ENCODE data around the gene TNFAIP2.
A peak's percentile ranks its signal among the peaks of the same experiment; 100 is the strongest.

TNFAIP2 gene

DNA sequence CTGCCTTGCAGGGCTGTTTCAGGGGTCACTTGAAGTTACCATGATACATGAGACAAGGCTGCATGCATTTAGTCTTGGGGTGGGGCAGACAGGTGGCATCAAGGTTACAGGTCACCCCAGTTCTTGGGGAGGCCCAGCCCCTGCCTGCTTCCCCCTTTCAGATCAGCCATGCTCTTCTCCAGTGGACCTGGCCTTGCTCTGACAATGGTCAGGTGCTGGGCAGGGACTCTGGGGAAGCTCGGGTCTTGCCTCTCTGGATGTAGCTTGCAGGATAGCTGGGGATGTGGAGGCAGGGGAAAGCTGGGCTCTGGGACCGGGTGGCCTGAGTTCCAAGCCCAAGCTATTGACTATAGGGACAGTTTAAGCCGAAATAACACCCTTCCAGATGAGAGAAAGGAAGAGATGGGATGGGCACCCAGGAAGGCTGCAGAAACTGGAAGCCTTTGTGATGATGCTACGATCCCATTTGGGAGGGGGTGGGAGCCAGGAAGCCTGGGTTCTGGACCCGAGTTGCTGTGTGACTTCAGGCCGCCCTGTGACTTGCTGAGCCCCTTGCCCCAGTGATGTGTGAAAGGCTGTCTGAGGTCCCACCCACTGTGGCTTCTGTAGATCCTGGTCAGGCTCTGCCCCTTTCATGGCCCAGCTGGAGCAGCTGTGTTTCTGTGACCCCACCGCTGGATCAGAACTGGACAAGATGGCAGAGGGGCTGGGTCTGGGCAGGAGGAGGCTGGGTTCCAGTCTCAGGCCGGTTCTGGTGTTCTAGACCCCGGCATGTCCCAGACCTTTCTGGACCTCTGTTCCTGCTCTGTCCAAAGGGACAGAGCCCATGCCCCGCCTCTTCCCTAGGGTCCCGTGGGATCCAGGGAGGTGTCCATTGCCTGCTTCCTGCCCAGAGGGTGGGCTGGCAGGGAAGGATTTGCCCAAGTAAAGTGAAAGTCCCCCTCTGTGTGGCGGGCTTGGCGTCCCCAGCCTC lies 2.1 kb downstream of the TNFAIP2 start:
- TF ChIP-seq, protein P1, sequence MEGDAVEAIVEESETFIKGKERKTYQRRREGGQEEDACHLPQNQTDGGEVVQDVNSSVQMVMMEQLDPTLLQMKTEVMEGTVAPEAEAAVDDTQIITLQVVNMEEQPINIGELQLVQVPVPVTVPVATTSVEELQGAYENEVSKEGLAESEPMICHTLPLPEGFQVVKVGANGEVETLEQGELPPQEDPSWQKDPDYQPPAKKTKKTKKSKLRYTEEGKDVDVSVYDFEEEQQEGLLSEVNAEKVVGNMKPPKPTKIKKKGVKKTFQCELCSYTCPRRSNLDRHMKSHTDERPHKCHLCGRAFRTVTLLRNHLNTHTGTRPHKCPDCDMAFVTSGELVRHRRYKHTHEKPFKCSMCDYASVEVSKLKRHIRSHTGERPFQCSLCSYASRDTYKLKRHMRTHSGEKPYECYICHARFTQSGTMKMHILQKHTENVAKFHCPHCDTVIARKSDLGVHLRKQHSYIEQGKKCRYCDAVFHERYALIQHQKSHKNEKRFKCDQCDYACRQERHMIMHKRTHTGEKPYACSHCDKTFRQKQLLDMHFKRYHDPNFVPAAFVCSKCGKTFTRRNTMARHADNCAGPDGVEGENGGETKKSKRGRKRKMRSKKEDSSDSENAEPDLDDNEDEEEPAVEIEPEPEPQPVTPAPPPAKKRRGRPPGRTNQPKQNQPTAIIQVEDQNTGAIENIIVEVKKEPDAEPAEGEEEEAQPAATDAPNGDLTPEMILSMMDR (IDR thresholded peaks at IDR 0.05), result no peak
- DNase-seq, result no peak
- Mint-ChIP-seq H3K27ac (no peak overlapping the region), H3K4me1 (peaks cover 44% of the 10 kb centered on the region), H3K36me3 (ENCODE audit: low read depth) (no peaks in the 10 kb centered on the region), H3K9me3 (no peaks in the 10 kb centered on the region), H3K4me3 (no peak overlapping the region), H3K27me3 (ENCODE audit: low read depth, poor library complexity) (peaks cover 46% of the 10 kb centered on the region)

DNA sequence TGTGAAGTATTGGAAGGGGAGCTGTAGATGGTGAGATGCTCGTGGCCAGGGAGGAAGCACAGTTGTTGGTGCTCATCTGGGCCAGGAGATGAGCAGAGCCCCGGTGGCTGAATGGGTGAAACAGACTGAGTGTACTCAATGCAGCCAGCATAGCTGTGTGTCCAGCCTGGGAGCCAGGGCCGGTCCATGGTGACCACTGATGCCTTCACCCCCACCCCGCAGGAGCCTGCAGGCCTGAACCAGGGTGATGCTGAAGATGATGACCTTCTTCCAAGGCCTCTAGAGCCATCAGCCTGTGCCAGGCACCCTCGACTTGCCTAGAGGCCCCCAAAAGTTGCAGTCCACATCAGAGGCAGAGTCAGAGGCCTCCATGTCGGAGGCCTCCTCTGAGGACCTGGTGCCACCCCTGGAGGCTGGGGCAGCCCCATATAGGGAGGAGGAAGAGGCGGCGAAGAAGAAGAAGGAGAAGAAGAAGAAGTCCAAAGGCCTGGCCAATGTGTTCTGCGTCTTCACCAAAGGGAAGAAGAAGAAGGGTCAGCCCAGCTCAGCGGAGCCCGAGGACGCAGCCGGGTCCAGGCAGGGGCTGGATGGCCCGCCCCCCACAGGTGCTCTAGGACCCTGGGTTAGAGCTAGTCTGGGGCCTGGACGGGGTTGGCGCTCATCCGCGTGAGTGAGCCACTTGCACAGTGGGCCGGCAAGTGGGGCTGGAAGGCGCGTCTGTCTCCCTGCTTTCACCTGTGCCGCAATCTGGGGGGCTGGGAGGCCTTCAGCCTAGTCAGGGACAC lies 3.0 kb downstream of the TNFAIP2 start:
- TF ChIP-seq, protein P1 (IDR thresholded peaks at IDR 0.05), result no peak
- H3K4me3 Mint-ChIP-seq, result peak overlapping the region; percentile 76
- peaks cover 44% of the 10 kb centered on the region for H3K4me1 Mint-ChIP-seq
- H3K27ac Mint-ChIP-seq, result peak overlapping the region; percentile 37
- no peaks in the 10 kb centered on the region for H3K9me3 Mint-ChIP-seq
- H3K36me3 Mint-ChIP-seq (ENCODE audit: low read depth), result no peaks in the 10 kb centered on the region
- no peak for DNase-seq
- H3K27me3 Mint-ChIP-seq (ENCODE audit: low read depth, poor library complexity), result peaks cover 54% of the 10 kb centered on the region

DNA sequence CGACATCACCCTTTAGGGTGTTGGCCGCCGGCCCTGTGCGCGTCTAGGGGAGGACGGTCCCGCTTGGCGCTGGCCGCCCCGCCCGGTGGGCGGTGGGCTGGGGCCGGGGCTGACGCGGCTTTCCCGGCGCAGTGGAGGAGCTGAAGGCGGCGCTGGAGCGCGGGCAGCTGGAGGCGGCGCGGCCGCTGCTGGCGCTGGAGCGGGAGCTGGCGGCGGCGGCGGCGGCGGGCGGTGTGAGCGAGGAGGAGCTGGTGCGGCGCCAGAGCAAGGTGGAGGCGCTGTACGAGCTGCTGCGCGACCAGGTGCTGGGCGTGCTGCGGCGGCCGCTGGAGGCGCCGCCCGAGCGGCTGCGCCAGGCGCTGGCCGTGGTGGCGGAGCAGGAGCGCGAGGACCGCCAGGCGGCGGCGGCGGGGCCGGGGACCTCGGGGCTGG lies 3.6 kb downstream of the TNFAIP2 start:
- peak; percentile 85 for DNase-seq
- Mint-ChIP-seq H3K36me3 (ENCODE audit: low read depth) (no peaks in the 10 kb centered on the region), H3K27me3 (ENCODE audit: low read depth, poor library complexity) (peaks cover 54% of the 10 kb centered on the region), H3K9me3 (no peaks in the 10 kb centered on the region), H3K27ac (no peak overlapping the region), H3K4me1 (peaks cover 42% of the 10 kb centered on the region), H3K4me3 (no peak overlapping the region)
- TF ChIP-seq, protein P1 (IDR thresholded peaks at IDR 0.05), result no peak

DNA sequence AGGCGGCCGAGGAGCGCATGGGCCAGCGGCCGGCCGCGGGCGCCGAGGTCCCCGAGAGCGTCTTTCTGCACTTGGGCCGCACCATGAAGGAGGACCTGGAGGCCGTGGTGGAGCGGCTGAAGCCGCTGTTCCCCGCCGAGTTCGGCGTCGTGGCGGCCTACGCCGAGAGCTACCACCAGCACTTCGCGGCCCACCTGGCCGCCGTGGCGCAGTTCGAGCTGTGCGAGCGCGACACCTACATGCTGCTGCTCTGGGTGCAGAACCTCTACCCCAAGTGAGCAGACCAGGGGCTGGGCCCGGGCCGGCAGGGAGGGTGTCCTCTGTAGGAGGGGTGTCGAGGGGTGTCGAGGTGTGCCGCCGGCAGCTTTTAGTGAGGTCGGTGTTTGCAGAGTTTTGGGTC lies 4.1 kb downstream of the TNFAIP2 start:
- no peak overlapping the region for H3K27ac Mint-ChIP-seq
- no peak overlapping the region for H3K4me3 Mint-ChIP-seq
- H3K4me1 Mint-ChIP-seq, result peaks cover 39% of the 10 kb centered on the region

DNA sequence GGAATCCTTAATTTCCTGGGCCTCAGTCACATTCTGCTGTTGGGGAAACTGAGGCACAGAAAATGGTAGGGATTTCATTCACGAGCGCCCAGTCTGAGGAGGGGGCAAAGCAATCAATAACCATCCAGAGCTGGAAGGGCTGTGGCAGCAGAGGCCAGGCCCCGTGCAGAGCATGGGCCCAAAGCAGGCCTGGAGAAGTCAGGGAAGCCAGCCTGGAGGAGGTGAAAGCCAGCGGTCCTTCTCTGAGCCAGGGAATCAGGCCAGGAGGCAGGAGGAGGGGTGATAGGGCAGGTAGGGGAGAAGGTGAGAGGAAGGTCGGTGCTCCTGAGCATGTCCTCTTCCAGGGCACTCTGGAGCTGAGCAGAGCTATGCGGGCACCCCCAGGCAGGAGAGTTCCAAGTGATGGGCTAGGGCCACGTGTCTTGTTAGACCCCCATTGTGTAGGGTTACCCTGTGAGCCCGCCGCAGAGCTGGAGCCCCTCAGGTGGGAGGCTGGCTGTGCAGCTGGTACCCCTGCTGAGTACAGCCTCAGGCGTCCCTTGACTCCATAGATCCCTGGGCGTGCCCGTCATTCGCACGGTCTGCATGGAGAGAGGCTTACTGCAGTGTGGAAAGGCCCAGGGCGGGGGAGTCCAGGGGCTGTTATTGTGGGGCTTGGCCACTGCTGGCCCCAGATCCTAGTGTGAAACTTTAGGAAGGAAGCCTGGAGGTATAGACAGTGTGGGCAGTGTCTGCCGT lies 4.8 kb downstream of the TNFAIP2 start:
- Mint-ChIP-seq H3K36me3 (ENCODE audit: low read depth) (no peaks in the 10 kb centered on the region), H3K27ac (no peak overlapping the region), H3K4me1 (peaks cover 43% of the 10 kb centered on the region), H3K4me3 (no peak overlapping the region), H3K9me3 (no peaks in the 10 kb centered on the region), H3K27me3 (ENCODE audit: low read depth, poor library complexity) (peaks cover 54% of the 10 kb centered on the region)
- TF ChIP-seq, protein P1 (IDR thresholded peaks at IDR 0.05), result no peak
- no peak for DNase-seq

More for the DNA sequence above, 4.1 kb downstream of the TNFAIP2 start:
- H3K9me3 Mint-ChIP-seq, result no peaks in the 10 kb centered on the region
- peaks cover 54% of the 10 kb centered on the region for H3K27me3 Mint-ChIP-seq (ENCODE audit: low read depth, poor library complexity)
- H3K36me3 Mint-ChIP-seq (ENCODE audit: low read depth), result no peaks in the 10 kb centered on the region
- DNase-seq, result no peak
- TF ChIP-seq, protein P1 (IDR thresholded peaks at IDR 0.05), result no peak
